ENCODE results near the gene MAGI1.

Gene MAGI1

DNA sequence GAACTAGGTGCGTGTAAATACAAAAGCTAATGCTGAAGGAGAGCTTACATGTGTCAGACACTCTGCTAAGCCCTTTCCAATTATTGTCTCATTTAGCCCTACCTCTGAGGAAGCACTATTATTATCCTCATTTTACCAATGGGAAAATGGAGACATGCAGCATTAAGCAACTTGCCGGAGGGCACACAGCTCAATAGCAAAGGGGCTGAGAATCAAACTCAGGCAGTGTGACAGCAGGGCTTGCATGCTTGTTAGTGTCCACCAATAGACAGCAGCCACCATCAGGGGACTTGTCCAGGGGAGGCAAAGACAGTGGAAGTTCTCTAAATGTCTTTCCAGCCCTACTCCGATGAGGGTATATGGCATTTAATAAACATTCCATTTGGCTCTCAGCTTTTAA, 548.6 kb downstream of the MAGI1 start:
- ChIA-PET CTCF (interaction anchor here (1.1 kb wide), 1 partner anchor 10 kb away, joined by 3 read pairs; no protein-coding TSS in a partner anchor), POLR2A (no interaction called here)
- no peak for DNase-seq (ENCODE audit: extremely low spot score)
- TF ChIP-seq, protein P1, sequence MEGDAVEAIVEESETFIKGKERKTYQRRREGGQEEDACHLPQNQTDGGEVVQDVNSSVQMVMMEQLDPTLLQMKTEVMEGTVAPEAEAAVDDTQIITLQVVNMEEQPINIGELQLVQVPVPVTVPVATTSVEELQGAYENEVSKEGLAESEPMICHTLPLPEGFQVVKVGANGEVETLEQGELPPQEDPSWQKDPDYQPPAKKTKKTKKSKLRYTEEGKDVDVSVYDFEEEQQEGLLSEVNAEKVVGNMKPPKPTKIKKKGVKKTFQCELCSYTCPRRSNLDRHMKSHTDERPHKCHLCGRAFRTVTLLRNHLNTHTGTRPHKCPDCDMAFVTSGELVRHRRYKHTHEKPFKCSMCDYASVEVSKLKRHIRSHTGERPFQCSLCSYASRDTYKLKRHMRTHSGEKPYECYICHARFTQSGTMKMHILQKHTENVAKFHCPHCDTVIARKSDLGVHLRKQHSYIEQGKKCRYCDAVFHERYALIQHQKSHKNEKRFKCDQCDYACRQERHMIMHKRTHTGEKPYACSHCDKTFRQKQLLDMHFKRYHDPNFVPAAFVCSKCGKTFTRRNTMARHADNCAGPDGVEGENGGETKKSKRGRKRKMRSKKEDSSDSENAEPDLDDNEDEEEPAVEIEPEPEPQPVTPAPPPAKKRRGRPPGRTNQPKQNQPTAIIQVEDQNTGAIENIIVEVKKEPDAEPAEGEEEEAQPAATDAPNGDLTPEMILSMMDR (IDR thresholded peaks at IDR 0.05; ENCODE audit: control extremely low read depth, extremely low read depth, low read depth, missing control alignments) = no peak

- TF ChIP-seq, protein P1 (IDR thresholded peaks at IDR 0.05; ENCODE audit: control extremely low read depth, extremely low read depth, low read depth, missing control alignments) = no peak
- no peak for DNase-seq (ENCODE audit: extremely low spot score)
- ChIA-PET POLR2A (no interaction called here), CTCF (no interaction called here)
Observed at GRCh38 chr3:65489253-65489652, 549.5 kb downstream of the MAGI1 start.

DNA sequence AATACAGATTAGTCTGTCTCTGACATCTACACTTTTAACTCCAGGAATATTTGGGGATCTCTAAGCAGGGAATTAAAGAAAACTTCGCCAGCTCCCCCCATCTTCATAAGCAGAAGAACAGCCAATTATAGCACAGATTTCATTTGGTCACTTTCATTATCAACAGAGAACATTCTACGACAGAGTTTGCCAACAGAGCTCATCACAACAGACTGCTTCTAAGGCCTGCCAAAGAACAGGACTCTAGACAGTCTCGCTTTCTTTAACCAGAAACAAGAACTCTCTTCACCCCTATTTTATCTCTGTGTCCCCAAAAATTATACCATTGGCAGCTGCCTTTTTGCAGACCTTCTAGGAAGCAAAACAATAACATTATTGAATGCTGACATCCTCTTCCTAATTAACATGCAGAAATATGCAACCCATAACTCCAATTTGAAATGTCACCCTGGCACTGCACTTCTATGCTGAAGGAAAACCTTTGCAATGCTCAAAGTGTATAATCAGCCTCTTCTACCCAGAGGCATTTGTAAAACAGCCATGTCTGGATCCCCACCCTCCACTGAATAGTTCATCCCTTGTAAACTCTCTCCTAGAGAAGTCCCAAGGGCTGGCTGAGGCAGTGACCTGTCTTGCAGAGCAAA, 552.8 kb downstream of the MAGI1 start:
- ChIA-PET CTCF (no interaction called here), POLR2A (no interaction called here)
- no peak for DNase-seq (ENCODE audit: extremely low spot score)
- TF ChIP-seq, protein P1 (IDR thresholded peaks at IDR 0.05; ENCODE audit: control extremely low read depth, extremely low read depth, low read depth, missing control alignments) = no peak

- CTCF ChIA-PET = no interaction called here
- TF ChIP-seq, protein P1 (IDR thresholded peaks at IDR 0.05; ENCODE audit: control extremely low read depth, extremely low read depth, low read depth, missing control alignments) = no peak
- DNase-seq (ENCODE audit: extremely low spot score) = no peak
- POLR2A ChIA-PET = no interaction called here
Observed at GRCh38 chr3:65484964-65485363, 553.8 kb downstream of the MAGI1 start.

GRCh38 chr3:65483480-65483879, 555.2 kb downstream of the MAGI1 start:
- POLR2A ChIA-PET = no interaction called here
- CTCF ChIA-PET = no interaction called here
- TF ChIP-seq, protein P1 (IDR thresholded peaks at IDR 0.05; ENCODE audit: control extremely low read depth, extremely low read depth, low read depth, missing control alignments) = no peak

DNA sequence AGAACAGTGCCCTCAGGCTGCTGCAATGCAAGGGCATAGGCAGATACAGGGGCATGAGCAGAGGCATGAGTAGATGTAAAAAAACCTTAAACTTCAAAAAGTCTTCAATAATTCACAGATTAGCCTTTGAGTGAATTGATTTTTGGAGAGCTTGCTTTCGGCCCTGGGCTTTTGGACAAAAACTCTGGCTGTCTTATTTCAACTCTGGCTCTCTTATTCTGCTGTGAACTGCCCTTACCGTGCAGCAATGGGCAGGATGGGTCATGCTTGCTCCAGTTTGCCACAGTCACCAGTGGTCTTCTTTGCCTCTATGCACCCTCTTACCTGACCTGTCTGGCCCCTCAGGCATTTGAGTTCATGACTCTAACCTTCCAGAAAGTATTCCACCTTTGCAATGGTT, 555.7 kb downstream of the MAGI1 start:
- POLR2A ChIA-PET = no interaction called here
- TF ChIP-seq, protein P1 (IDR thresholded peaks at IDR 0.05; ENCODE audit: control extremely low read depth, extremely low read depth, low read depth, missing control alignments) = no peak
- no peak for DNase-seq (ENCODE audit: extremely low spot score)
- CTCF ChIA-PET = no interaction called here

More at GRCh38 chr3:65483480-65483879, 555.2 kb downstream of the MAGI1 start:
- no peak for DNase-seq (ENCODE audit: extremely low spot score)

All from GM10248 (cell line).